PC-9 (cell line): Measurements from ENCODE around the gene IL36G.

Experiments used
- EZH2 ChIP-seq: fragments of 200-600 bp; sonication (generic); IDR thresholded peaks from 2 replicates; pipeline ENCODE4 v1.8.0; 2017; ENCODE audit warnings: antibody characterized with exemption, low read depth
- TF ChIP-seq, protein P1 (sequence below): fragments of 200-600 bp; sonication (generic); conservative IDR thresholded peaks from 2 replicates; pipeline ENCODE4 v1.6.1; 2017; ENCODE audit warnings: mixed run types, antibody characterized with exemption, mild to moderate bottlenecking, moderate library complexity

DNA sequence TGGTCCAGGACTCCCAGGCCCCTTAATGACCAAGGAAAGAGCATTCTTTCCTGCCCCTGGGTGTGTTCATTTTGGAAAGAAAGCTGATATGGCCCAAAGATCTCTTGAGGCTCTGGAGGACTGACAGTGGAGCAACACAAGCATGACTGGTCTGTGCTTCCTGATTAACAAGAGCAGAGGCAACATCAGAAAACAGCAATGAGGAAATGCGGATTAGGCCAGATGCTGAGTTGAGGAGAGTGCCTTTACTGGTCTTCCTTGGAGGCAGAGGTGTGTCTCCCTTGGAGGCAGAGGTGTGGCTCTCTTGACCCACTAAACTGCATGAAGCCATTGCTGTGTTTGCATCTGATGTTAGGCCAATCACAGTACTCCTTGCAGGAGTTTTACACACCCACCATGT lies 54.9 kb downstream of the IL36G start:
- TF ChIP-seq EZH2: no peak
- TF ChIP-seq, protein P1, sequence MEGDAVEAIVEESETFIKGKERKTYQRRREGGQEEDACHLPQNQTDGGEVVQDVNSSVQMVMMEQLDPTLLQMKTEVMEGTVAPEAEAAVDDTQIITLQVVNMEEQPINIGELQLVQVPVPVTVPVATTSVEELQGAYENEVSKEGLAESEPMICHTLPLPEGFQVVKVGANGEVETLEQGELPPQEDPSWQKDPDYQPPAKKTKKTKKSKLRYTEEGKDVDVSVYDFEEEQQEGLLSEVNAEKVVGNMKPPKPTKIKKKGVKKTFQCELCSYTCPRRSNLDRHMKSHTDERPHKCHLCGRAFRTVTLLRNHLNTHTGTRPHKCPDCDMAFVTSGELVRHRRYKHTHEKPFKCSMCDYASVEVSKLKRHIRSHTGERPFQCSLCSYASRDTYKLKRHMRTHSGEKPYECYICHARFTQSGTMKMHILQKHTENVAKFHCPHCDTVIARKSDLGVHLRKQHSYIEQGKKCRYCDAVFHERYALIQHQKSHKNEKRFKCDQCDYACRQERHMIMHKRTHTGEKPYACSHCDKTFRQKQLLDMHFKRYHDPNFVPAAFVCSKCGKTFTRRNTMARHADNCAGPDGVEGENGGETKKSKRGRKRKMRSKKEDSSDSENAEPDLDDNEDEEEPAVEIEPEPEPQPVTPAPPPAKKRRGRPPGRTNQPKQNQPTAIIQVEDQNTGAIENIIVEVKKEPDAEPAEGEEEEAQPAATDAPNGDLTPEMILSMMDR: no peak
